Vagina (tissue), 2 donors: ENCODE measurements around the gene SLC36A2.

ENCODE experiments used
- POLR2AphosphoS5 ChIP-seq, 2 donors: sonication (generic); formaldehyde crosslinking; IDR thresholded peaks; one replicate each; pipeline ENCODE4 v1.9.0; 2017; ENCODE audit warnings: antibody characterized with exemption in 2 of 2, mild to moderate bottlenecking in 2 of 2, low read depth in 1 of 2; ENCODE audit not compliant: insufficient read depth in 1 of 2
- TF ChIP-seq, protein P1 (sequence below), 3 experiments: fragments of 450-650 bp in 2 of 3; fragments of 200-600 bp in 1 of 3; sonication (generic) in 1 of 3; IDR thresholded peaks; one replicate each; pipeline ENCODE4 v1.5.1; 2017 to 2019; ENCODE audit warnings: antibody characterized with exemption in 3 of 3, mild to moderate bottlenecking in 2 of 3, moderate library complexity in 2 of 3

GRCh38 chr5:151288180-151288579 is 59.2 kb downstream of the SLC36A2 start:
- TF ChIP-seq, protein P1, sequence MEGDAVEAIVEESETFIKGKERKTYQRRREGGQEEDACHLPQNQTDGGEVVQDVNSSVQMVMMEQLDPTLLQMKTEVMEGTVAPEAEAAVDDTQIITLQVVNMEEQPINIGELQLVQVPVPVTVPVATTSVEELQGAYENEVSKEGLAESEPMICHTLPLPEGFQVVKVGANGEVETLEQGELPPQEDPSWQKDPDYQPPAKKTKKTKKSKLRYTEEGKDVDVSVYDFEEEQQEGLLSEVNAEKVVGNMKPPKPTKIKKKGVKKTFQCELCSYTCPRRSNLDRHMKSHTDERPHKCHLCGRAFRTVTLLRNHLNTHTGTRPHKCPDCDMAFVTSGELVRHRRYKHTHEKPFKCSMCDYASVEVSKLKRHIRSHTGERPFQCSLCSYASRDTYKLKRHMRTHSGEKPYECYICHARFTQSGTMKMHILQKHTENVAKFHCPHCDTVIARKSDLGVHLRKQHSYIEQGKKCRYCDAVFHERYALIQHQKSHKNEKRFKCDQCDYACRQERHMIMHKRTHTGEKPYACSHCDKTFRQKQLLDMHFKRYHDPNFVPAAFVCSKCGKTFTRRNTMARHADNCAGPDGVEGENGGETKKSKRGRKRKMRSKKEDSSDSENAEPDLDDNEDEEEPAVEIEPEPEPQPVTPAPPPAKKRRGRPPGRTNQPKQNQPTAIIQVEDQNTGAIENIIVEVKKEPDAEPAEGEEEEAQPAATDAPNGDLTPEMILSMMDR (IDR thresholded peaks at IDR 0.05) = no peak
- no peak for TF ChIP-seq POLR2AphosphoS5 (IDR thresholded peaks at IDR 0.05; ENCODE audit: insufficient read depth in 1 of 2, low read depth in 1 of 2)
